GM19455 (cell line): Measurements from ENCODE around the gene CCDC160.
"Not testable (repeated sequence)": the region's sequence is repeated elsewhere in the genome, so short reads cannot be mapped to it uniquely, and the experiment has no call there.

ENCODE experiments used
- ATAC-seq: cut with Tn5 transposase; IDR thresholded peaks from one replicate; pipeline ENCODE4 v1.9.1; 2021; ENCODE audit not compliant: unreplicated experiment

CCDC160 gene

DNA sequence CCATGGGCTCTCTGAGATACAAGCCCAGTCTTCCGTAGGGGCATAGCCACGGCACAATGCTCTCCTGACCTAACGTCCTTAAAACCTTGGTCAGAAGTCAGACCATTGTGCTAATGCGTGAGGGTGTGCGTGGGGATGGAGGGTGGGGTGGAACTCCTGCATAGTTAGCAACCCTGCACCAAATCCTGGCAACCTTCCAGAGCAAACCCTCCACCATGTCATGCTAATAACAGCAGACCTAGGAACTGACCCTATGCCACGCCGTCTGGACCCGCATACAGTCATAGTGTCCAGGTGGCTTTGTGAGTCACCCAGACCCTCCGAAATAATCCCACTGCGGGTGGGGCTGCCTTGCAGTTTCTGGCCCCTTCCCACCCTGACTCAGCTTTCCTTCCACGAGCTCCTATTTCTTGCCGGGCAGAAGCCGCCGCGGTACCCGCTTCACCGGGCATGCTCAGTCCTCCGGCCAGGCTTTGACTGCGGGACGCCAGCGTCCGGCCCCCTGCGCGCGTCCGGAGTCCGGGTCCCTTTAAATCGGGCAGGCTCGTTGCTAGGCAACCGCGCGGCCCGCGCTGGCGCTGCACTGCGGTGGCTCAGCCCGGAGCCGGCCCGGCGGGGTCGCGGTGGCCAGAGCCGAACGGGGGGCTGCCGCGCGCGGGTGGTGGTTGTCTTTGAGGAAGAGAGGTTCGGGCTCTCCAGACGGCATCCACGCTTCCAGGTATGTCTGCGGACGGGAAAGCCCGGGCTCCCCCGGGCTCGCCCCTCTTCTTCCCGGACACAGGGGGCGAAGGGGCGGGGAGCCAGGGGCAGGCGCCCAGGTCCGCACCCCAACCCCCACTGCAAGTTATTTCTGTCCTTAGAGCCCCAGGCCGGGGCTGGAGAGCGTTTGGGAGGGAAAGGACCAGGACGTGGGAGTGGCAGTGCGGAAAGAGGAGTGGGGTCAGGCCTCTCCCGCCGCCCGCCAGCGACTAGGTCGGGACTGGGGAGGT, at the start of gene CCDC160:
Gene CCDC160, plus strand, starts transcription at position 557 of the 989 bp plus-strand sequence. CDS start 7,619 bp downstream, outside the sequence.
- no peak for ATAC-seq

GRCh38 chrX:134191281-134191680, 45.7 kb upstream of the CCDC160 start:
- ATAC-seq: no peak

GRCh38 chrX:134194915-134195314, 42.1 kb upstream of the CCDC160 start:
- no peak for ATAC-seq

GRCh38 chrX:134202561-134202960, 34.4 kb upstream of the CCDC160 start:
- ATAC-seq: no peak

DNA sequence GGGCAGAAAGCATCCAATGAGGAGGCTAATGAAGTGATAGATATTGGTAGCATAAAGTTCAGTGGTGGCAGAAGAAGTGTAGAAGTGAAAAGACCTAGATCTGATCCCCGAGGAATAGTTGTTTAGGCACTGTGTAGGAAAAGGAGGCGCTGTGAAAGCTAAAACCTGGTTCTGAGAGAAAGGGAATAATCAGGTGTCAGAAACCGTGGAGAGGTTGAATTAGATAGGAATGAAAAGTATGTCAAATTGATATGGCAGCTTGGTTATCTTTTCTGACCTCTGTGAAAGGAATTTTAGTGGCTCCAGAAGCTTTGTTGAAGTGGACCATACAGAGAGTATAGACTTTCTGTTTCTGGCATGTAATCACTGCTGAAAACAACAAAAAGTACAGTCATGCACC, 30.8 kb upstream of the CCDC160 start:
- no peak for ATAC-seq

DNA sequence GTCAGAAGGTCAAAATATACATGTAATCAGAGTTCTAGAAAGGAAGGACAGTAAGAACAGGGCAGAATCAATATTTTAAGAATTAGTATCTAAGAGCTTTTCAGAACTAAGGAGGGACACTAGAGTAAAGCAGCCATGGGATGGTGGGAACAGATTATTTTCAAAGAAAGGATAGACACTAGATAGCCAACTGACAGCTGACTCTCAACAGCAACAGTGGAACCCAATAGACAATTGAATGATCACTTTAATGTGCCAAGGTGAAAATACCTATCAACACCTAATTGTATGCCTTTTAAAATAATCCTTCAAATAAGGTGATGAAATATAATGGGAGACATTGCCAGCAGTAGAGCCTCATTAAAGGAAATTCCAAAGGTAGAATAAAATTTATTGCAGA, 26.5 kb upstream of the CCDC160 start:
- ATAC-seq: no peak

- ATAC-seq: no peak
Observed at GRCh38 chrX:134235236-134235635, 1.7 kb upstream of the CCDC160 start.

GRCh38 chrX:134238144-134238543, 1.2 kb downstream of the CCDC160 start:
- ATAC-seq: not testable (repeated sequence)

GRCh38 chrX:134239016-134239415, 2.0 kb downstream of the CCDC160 start:
- ATAC-seq: no peak

- no peak for ATAC-seq
Observed at GRCh38 chrX:134240209-134240608, 3.2 kb downstream of the CCDC160 start.

DNA sequence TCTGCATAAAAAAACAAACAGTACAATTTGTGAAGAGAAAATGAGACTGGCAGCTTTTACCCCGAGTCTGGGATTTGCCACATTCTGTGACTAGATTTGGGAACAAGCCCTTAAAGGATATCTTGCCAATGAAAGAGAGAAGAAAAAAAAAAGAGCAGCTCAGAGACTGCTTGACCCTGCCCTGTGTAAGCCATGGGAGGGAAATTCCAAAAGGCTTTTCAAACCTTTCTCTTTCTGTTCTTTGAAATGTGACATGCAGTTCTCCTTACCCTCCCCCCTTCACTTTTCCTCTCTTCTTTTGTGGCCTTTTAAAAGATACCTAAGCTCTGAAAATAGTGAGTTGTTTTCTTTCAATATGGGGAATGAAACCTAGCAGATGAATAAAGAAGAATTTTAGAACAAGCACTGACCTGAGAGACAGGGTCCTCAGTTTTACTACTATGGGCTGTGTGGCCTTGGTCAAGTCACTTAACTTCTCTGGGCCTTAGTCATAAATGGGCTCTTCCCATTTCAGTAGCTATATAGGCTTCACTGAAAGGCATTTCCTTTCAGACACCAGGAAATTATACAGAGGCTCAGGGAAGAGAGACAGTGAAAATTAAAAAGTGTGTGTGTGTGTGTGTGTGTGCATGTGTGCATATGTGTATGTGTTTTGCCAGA, 5.1 kb downstream of the CCDC160 start:
- ATAC-seq: no peak

DNA sequence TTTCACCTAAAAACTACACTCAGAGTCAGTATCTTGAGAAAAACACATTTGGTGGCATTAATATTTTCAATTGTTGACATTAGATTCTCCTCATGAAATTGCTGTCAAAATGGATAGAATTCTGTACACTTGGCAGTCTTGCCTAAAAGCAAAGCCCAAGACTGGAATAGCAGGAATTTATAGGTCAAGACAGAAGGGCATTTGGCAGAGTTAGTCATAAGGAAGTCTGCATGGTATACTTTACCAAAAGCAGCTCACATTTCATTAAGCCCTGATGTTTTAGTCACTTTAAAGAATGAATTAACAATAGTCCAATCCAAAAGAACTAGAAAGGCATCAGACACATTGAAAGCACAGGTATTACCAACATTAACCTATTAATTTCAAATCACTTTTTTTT, 7.1 kb downstream of the CCDC160 start:
- no peak for ATAC-seq

- ATAC-seq: no peak
Observed at GRCh38 chrX:134246282-134246681, 9.3 kb downstream of the CCDC160 start.

DNA sequence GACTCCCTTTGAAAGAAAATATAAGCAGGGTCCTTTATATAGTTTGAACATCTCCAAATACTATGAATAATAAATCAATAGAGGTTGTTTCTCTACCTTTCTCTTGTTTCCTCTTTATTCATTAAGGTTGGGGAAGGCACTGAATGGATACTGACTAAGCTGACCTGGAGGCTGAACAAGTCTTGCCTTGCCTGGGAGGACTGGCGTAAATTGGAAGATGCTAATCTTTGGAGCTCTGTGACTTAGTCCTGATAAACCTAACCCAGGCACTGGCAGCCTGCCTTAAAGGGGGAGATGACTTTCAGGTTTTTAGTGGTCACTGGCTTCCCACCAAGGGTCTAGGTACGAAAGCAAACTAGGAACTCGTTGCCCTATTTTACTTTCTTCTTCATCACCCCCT, 10.5 kb downstream of the CCDC160 start:
- no peak for ATAC-seq

- ATAC-seq: no peak
Observed at GRCh38 chrX:134249241-134249640, 12.3 kb downstream of the CCDC160 start.

- ATAC-seq: no peak
Observed at GRCh38 chrX:134251241-134251640, 14.3 kb downstream of the CCDC160 start.

- no peak for ATAC-seq
Observed at GRCh38 chrX:134254511-134254910, 17.5 kb downstream of the CCDC160 start.

DNA sequence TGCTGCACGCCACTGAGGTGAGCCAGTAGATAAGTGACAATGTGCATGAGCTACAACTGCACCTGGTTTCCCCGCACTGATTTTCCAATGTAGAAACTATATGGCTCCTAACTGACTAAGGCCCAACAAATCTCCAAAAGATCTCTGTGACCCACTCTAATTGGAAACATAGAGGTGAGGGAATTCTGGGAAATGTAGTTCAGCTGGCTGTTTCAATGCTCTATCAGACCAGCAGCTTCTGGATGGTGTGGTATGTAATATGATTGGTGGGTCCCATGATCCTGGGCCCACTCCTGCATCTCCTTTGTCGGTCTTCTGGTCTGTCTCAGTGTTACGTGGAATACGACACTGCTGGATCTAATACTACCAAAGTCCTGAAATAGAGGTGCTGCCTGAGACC, 18.6 kb downstream of the CCDC160 start:
- no peak for ATAC-seq

DNA sequence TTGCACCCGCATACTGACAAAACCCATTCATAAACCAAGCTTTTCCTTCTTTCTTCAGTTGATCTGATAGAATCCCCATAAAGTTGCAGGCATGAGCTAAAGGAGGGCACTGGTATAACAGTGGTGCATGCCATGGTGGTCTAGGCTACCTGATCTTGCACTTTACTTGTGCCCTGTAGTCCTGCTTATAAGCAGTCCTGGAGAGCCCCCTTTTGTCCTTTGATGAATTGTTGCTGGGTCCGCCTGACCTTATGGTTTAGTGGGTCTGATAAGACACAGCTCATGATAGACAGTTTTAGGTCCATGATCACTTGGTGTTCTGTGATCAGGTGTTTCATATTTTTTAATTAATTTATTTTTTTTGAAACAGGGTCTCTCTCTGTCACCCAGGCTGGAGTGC, 19.7 kb downstream of the CCDC160 start:
- no peak for ATAC-seq

DNA sequence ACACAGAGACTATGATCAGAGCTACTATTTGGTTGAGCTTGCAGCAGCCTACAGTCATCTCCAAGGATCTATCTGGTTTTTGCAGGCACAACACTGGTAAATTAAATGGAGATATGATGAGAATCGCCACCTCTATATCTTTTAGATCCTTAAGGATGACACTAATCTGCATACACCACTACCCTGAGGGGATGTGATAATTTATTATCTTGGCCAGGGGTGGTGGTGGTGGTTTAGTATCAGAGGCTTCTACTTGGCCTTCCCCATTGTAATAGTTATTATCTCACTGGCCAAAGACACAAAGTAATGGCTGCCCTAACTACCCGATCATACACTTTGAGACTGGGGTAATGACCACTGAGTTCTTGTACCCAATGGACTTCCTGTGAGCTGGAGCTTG, 21.2 kb downstream of the CCDC160 start:
- no peak for ATAC-seq

DNA sequence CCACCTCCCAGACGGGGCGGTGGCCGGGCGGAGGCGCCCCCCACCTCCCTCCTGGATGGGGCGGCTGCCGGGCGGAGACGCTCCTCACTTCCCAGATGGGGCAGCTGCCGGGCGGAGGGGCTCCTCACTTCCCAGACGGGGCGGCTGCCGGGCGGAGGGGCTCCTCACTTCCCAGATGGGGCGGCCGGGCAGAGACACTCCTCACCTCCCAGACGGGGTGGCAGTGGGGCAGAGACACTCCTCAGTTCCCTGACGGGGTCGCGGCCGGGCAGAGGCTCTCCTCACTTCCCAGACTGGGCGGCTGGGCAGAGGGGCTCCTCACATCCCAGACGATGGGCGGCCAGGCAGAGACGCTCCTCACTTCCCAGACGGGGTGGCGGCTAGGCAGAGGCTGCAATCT, 49.0 kb downstream of the CCDC160 start:
- ATAC-seq: not testable (repeated sequence)

DNA sequence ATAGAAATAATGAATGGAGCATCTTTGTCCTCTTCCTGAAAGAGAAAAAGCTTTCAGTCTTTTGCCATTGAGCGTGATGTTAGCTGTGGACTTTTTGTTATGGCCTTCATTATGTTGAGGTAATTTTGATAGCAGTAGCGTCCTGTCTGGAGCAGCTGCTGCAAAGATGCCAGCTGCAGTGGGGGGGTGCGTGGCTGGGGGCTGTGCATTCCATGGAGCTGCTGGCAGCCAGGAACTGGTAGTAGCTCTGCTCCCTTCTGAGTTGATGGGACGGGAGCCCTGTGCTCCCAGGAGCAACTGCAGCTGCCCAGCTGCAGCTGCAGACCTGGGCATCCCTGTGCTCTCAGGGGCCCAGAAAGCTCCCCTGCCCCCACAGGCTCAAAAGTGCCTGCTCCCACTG, 50.4 kb downstream of the CCDC160 start:
- ATAC-seq: no peak
